Heart left ventricle (tissue), 16 donors: ENCODE data around the gene ERBIN. TPM values are rescaled to one million over a fixed set of nuclear protein-coding genes. Genes with fewer than 3 reads are reported as not detected.

ENCODE experiments used
- ATAC-seq, 4 donors: fragments of 200-7000 bp; cut with Tn5 transposase; one replicate each; pipeline ENCODE4 v1.9.1; 2020 to 2022; ENCODE audit warnings: moderate library complexity in 4 of 4, mild to moderate bottlenecking in 3 of 4, moderate number of reproducible peaks in 1 of 4
- DNase-seq, 5 donors: peaks; one replicate each; pipeline ENCODE4 v3.0.0-alpha.2; 2020
- H3K27ac ChIP-seq, 12 donors: fragments of 200-600 bp; sonication (generic) in 4 of 12; one replicate each; pipeline versions ENCODE4 v1.5.0 to v1.8.0; 2016 to 2022; ENCODE audit warnings: mild to moderate bottlenecking in 2 of 12
- H3K27me3 ChIP-seq, 9 donors: fragments of 200-600 bp; sonication (generic) in 2 of 9; one replicate each; pipeline versions ENCODE4 v1.5.1 to v1.8.0; 2016 to 2022; ENCODE audit warnings: mild to moderate bottlenecking in 3 of 9
- H3K36me3 ChIP-seq, 9 donors: fragments of 200-600 bp; sonication (generic) in 2 of 9; one replicate each; pipeline versions ENCODE4 v1.5.0 to v1.8.0; 2018 to 2022; ENCODE audit warnings: mild to moderate bottlenecking in 2 of 9
- H3K4me1 ChIP-seq, 12 donors: fragments of 200-600 bp; sonication (generic) in 4 of 12; one replicate each; pipeline versions ENCODE4 v1.5.0 to v1.8.0; 2016 to 2022; ENCODE audit warnings: mild to moderate bottlenecking in 3 of 12
- H3K4me3 ChIP-seq, 12 donors: fragments of 200-600 bp; sonication (generic) in 4 of 12; one replicate each; pipeline versions ENCODE4 v1.5.0 to v1.8.0; 2017 to 2022; ENCODE audit warnings: mild to moderate bottlenecking in 9 of 12, moderate library complexity in 4 of 12
- H3K9me3 ChIP-seq, 12 donors: fragments of 200-600 bp; sonication (generic) in 4 of 12; one replicate each; pipeline versions ENCODE4 v1.5.0 to v1.8.0; 2016 to 2022; ENCODE audit warnings: mild to moderate bottlenecking in 1 of 12
- CTCF ChIP-seq, 12 donors: fragments of 200-600 bp; sonication (generic) in 4 of 12; IDR thresholded peaks; one replicate each; pipeline versions ENCODE4 v1.5.0 to v1.8.0; 2018 to 2022; ENCODE audit warnings: antibody characterized with exemption in 12 of 12, mild to moderate bottlenecking in 5 of 12
- POLR2A ChIP-seq, 2 donors: fragments of 450-650 bp; IDR thresholded peaks; one replicate each; pipeline ENCODE4 v1.6.1; 2017; ENCODE audit warnings: antibody characterized with exemption in 2 of 2, mild to moderate bottlenecking in 2 of 2, moderate library complexity in 2 of 2
- WGBS, 4 donors: extraction: QIAGEN DNeasy Blood & Tissue Kit in 2 of 4; methylation state at CpG; one replicate each; pipeline versions ENCODE4 v1.1.5 to v1.1.7; 2013 to 2018; 5-methylcytosine and 5-hydroxymethylcytosine counted together
- intact Hi-C, 10 donors: fragments of 100-400 bp; cut with DNase I; formaldehyde crosslinking; loops; one replicate each; pipeline versions ENCODE4 v1.11.1 to v1.14.2; 2022
- polyA plus RNA-seq, 2 donors: library from polyadenylated mRNA; stranded (reverse); fragments of 200-250 nt; gene quantifications; one replicate each; pipeline ENCODE4 v1.2.3, GENCODE V29; 2013
- total RNA-seq, 9 donors: library from RNA; depleted of rRNA in 2 of 9; stranded (reverse); fragments of >200 nt in 2 of 9; fragmentation: NEBNext Ultra II Directional in 3 of 9; extraction: Animal tissue kit (Norgen Biotek cat#: 25700) in 3 of 9; gene quantifications; one replicate each; pipeline versions ENCODE4 v1.1.0 to v1.2.4, GENCODE V29; 2016 to 2023
- donor health status: ischemic (EF 13 %, LVEDD 7.1; RV severe dilation, severe dysfunction).
- donor health status: healthy with polysubstance abuse.
- donor health status: DM: no; HTN: yes; CAD: no.
- donor health status: DM: no; HTN: no; CAD: no.
- donor health status: ischemic (EF 25% LVEDD 6.9; RV normal size, moderate dysfunction).
- donor health status: ischemic (EF 25% LVEDD 5.7; RV mildly dilated, moderate dysfunction).
- donor health status: healthy.
- donor health status: DM: yes; HTN: yes; CAD: no.
- donor health status: ischemic (EF 35%, LVEDD 5.7; RV mildly dilated, moderate dysfunction).
- donor health status: nonischemic (EF 11% LVEDD 7.7; RV severe dilation, severe dysfunction).
- donor health status: DM: yes; HTN: yes; CAD: no.
- donor health status: PGD.
- donor health status: ischemic (EF 29% LVEDD 5.4; RV normal size, mild dysfunction).
- donor health status: nonischemic (EF 23%, LVEDD 6.1; RV moderate dilation, normal function).

Gene ERBIN
- total and polyA plus RNA-seq, 11 donors = 6.7 to 59.1 (median 37.5) TPM

- no peaks in the 10 kb centered on the region for H3K27me3 ChIP-seq
- no peak for ATAC-seq
- DNase-seq = peak in 1 of 5 donors; percentile 9
- TF ChIP-seq CTCF (IDR thresholded peaks at IDR 0.05) (no peak), POLR2A (IDR thresholded peaks at IDR 0.05) (no peak)
- H3K4me3 ChIP-seq = peak overlapping the region; percentile 65 to 97 (median 91)
- WGBS, 4 donors = 0 to 1% (median 1%) methylated on average over 16 of the region's 16 CpGs
- intact Hi-C loops = loop anchor here in 8 of 10 donors (2.0 to 10.0 kb wide), 9 partner anchors 60 to 218 kb away; partner anchors contain the start of genes SREK1 (in 7 of the 8), NLN (in 1 of the 8) and SGTB (in 1 of the 8)
- peaks cover 0 to 16% (median 0%) of the 10 kb centered on the region in 9 donors for H3K36me3 ChIP-seq
- no peaks in the 10 kb centered on the region for H3K9me3 ChIP-seq
- H3K4me1 ChIP-seq = peaks cover 0 to 48% (median 15%) of the 10 kb centered on the region in 12 donors
- peak overlapping the region; percentile 96 to 100 (median 99) for H3K27ac ChIP-seq
Measured at GRCh38 chr5:65926893-65927292, 518 bp downstream of the ERBIN start.

GRCh38 chr5:65927503-65928321 lies 1.3 kb downstream of the ERBIN start:
- no peak for ATAC-seq
- 0 to 1% (median 0%) methylated on average over 13 of the region's 13 CpGs for WGBS, 4 donors

DNA sequence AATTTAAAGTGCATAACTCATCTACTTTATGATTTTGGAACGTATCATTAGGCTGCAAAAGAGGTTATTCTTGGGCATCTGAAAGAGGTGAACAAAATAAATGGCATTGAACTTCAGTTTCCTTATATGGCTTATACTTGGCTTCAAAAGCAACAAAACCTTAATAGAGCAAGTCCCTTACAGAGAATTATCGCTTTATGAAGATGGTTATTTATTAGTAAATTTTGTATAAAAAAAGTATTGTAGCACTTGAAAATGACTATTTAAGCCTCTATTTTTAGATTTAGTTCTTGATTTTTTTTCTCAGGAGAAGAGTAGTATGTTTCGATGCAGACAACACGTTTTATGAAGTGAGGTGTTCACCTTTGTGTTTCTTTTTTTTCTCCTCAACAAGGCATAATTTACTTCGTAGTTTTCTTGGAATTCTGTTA lies 2.0 kb downstream of the ERBIN start:
- Histone ChIP-seq H3K27ac (peak overlapping the region in 9 of 12 donors; percentile 96 to 100 (median 99)), H3K27me3 (no peaks in the 10 kb centered on the region), H3K4me1 (peaks cover 0 to 50% (median 16%) of the 10 kb centered on the region in 12 donors), H3K4me3 (peak overlapping the region; percentile 12 to 97 (median 91)), H3K9me3 (no peaks in the 10 kb centered on the region), H3K36me3 (peaks cover 0 to 16% (median 0%) of the 10 kb centered on the region in 9 donors)
- TF ChIP-seq POLR2A (IDR thresholded peaks at IDR 0.05) (no peak), CTCF (IDR thresholded peaks at IDR 0.05) (no peak)
- intact Hi-C loops = loop anchor here in 6 of 10 donors (5.0 to 10.0 kb wide), 6 partner anchors 84 to 216 kb away; partner anchors contain the start of gene SREK1 (in 4 of the 6)
- DNase-seq (no peak), ATAC-seq (no peak)
- 7 to 13% (median 9%) methylated on average over 5 of the region's 5 CpGs for WGBS, 4 donors

More at GRCh38 chr5:65927503-65928321, 1.3 kb downstream of the ERBIN start:
- no peaks in the 10 kb centered on the region for H3K9me3 ChIP-seq
- peak overlapping the region in 11 of 12 donors; percentile 96 to 100 (median 99) for H3K27ac ChIP-seq
- no peaks in the 10 kb centered on the region for H3K27me3 ChIP-seq
- TF ChIP-seq CTCF (IDR thresholded peaks at IDR 0.05) (no peak), POLR2A (IDR thresholded peaks at IDR 0.05) (no peak)
- DNase-seq = no peak
- H3K4me3 ChIP-seq = peak overlapping the region; percentile 65 to 97 (median 91)
- peaks cover 0 to 48% (median 15%) of the 10 kb centered on the region in 12 donors for H3K4me1 ChIP-seq
- intact Hi-C loops = loop anchor here in 8 of 10 donors (2.0 to 10.0 kb wide), 9 partner anchors 59 to 217 kb away; partner anchors contain the start of genes SREK1 (in 7 of the 8), NLN (in 1 of the 8) and SGTB (in 1 of the 8)
- H3K36me3 ChIP-seq = peaks cover 0 to 16% (median 0%) of the 10 kb centered on the region in 9 donors

- intact Hi-C loops = loop anchor here in 6 of 10 donors (5.0 to 10.0 kb wide), 6 partner anchors 83 to 216 kb away; partner anchors contain the start of gene SREK1 (in 4 of the 6)
- TF ChIP-seq POLR2A (IDR thresholded peaks at IDR 0.05) = no peak
- TF ChIP-seq CTCF (IDR thresholded peaks at IDR 0.05) = no peak
- peaks cover 0 to 55% (median 20%) of the 10 kb centered on the region in 12 donors for H3K4me1 ChIP-seq
- H3K4me3 ChIP-seq = peak overlapping the region in 11 of 12 donors; percentile 12 to 97 (median 91)
- no peaks in the 10 kb centered on the region for H3K9me3 ChIP-seq
- no peak for DNase-seq
- no peaks in the 10 kb centered on the region for H3K27me3 ChIP-seq
- H3K27ac ChIP-seq = peak overlapping the region in 2 of 12 donors; percentile 99 to 100
- no peak for ATAC-seq
- peaks cover 0 to 16% (median 0%) of the 10 kb centered on the region in 9 donors for H3K36me3 ChIP-seq
- 58 to 63% (median 60%) methylated on average over 3 of the region's 3 CpGs for WGBS, 4 donors
Measured at GRCh38 chr5:65928860-65929259, 2.5 kb downstream of the ERBIN start.
